ENCODE data around the gene HIPK3.
"Not testable (repeated sequence)": the region's sequence is repeated elsewhere in the genome, so short reads cannot be mapped to it uniquely, and the experiment has no call there.

Gene HIPK3

DNA sequence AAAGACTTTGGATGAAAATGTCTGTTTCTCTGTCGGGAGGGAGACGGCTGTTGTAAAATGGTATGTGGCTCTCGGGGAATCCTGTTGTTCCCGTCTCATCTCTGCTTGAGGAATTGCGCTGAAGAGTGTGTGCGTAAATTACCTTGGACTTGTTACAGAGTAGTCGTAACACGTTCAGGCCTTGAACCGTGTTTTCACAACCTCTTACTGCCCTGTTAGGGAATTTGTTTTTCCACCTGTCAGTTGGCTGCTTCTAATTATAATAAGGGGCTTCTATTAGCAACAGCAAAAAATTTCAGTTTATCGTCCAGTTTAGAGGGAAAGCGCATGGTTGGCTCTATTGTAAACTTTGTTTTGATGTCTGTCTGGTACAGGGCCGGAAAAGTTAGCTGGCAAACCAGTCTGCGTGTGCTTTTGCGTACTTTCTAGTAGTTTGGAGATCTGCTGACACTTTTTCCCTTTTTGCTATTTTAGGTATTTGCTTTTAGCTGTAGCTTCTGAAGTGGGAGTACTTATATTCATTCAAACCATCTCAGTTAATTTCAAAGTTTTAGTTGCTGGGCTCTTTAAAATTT is 1.5 kb downstream of the HIPK3 start:
- DNase-seq (ENCODE audit: low spot score) = no peak

DNA sequence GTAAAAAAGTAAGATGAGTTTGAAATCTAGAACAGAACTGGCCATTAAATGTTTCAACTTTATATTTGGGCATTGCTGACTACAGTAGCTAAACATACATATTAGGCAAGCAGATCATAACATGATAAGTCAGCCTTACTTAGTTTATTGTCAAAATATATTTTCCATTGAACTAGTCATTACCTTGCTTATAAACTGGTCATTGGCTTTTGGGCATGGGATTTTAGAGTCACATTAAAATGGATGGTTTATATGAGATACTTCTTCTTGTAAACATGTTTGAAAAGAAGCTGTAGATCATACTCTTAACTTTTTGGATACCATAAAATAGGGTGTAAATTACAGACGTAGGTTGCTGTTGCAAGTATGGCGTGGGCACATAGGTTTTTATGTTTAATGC is 2.7 kb downstream of the HIPK3 start:
- DNase-seq (ENCODE audit: low spot score) = no peak

DNA sequence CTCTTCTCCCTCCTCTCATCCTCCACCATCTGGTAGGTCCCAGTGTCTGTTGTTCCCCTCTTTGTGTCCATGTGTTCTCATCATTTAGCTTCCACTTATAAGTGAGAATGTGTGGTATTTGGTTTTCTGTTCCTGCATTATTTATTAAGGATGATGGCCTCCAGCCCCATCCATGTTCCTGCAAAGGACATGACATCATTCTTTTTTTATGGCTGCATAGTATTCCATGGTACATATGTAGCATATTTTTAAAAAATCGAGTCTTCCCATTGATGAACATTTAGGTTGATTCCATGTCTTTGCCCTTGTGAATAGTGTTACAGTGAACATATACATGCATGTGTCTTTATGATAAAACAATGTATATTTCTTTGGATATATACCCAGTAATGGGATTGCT is 4.2 kb downstream of the HIPK3 start:
- DNase-seq (ENCODE audit: low spot score) = not testable (repeated sequence)

DNA sequence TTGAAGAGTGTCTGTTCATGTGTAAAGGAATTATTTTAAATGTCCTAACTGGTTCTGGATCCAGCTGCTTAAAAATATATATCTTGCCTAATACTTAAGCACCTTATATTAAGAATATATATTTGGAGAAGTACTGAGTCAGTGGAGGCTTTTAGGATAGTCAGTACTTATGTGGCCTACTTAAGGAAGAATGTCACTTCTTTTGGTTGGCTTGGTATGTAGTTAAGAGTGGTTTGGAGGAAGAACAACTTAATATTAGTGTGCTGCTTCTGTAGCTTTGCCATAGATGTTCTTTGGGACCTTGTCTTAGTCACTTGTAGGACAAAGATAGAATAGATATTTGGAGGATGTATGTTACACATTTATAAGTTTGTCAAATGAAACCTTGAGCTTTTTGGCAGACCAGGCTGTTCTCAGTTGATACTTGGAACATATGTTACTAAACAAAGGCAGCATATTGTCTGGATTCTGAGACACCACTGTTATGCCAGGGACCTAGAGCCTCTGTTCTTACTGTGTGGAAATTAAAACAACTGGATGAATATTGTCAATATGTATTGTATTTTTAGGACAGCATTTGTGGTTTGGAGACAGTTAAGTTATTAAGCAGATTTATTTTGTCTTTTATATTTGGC is 4.9 kb downstream of the HIPK3 start:
- DNase-seq (ENCODE audit: low spot score) = no peak

DNA sequence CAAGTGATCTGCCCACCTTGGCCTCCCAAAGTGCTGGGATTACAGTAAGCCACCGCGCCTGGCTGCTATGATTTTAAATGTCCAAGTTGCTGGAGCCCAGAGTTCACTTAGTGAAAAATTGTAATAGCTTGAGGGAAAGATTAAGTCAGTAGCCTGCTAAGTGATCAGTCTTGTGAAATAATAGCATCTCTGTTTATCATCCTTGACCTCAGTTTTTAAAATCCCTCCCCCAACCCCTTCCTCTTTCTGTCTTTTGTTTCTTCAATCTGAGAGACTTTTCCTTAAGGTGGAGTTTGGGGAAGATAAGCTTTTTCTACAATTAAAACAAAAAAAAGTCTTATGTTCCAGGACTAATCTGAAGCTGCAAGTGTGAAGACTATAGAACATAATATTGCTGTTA is 6.4 kb downstream of the HIPK3 start:
- no peak for DNase-seq (ENCODE audit: low spot score)

DNA sequence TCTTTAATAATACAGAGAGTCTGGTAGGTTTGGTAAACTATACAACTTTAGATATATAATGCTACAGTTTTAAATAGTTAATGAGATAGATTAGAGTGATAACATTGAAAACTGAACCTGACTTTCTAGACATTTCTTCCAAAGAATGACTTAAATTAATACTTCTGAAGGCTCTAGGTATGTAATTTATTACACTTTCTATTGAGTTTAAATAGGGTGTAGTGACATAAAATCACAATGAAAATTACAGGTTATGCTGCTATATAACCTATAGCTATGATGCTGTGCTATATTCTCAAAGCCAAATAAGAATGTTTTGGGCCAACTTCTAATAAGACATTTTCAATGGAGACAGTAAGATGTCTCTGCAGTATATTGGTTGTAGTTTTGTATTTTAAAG is 7.7 kb downstream of the HIPK3 start:
- DNase-seq (ENCODE audit: low spot score) = no peak

DNA sequence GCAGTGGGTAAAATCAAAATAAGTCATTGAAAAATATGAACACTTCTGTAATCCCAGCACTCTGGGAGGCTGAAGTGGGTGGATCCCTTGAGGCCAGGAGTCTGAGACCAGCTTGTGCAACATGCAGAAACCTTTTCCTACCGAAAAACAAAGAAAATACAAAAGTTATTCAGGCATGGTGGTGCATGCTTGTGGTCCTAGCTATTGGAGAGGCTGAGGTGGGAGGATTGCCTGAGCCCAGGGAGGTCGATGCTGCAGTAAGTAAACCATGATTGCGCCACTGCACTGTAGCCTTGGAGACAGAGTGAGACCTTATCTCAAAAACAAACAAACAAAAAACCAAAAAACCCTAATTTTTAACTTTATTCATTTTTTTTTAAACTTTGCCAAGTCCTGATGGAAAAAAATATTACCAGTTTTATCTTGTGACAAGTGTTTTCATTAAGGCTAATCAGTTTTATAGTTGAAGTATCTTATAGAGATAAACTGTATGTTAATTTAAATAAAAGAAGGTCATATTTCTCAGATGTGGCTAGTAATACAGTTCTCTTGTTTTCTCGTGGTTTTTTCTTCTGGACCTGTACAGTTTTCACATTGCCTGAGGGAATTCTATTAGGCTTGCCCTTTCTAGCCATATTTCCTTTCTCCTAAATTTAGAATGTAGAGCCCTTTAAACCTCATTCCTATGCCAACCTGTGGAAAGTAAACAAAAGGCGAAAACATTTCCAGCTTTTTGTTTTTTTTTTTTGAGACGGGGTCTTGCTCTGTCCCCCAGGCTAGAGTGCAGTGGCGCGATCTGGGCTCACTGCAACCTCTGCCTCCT is 9.4 kb downstream of the HIPK3 start:
- no peak for DNase-seq (ENCODE audit: low spot score)

DNA sequence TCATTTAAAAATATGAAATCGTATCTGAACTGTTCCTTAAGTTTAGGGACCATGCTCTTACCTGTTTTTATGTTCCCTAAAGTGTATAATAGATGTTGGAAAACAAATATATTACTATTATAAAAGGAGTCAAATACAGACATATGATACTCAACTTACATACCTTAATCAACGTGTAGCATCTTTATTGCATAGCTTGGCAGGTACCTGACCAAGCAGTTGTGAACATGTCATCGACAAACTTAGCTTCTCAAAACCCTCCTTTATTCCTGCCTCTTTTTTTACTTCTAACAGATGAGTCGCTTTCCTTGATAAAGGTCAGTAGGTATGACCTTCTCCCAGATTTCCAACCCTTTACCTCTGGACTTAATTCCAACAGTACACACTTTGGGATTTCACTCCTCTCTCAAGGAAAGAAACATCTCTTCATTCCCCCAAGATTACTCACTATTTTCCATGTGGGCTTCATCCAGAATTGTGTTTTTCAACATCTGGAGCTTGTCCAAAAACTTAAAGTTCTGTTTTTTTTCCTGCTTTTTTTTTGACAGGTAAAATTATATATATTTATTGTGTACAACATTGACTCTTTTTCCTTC is 11.9 kb downstream of the HIPK3 start:
- no peak for DNase-seq (ENCODE audit: low spot score)

DNA sequence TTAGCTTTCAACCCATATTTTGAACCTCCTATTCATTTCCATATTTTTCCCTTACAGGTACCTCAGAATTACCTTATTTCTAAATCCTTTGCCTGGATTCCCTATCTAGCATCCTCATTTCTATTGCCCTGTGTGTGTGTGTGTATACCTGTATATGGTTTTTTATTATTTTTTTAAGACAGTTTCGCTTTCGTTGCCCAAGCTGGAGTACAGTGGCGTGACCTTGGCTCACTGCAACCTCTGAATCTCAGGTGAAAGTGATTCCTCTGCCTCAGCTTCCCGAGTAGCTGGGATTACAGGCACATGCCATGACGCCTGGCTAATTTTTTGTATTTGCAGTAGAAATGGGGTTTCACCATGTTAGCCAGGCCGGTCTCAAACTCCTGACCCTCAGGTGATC is 12.6 kb downstream of the HIPK3 start:
- DNase-seq (ENCODE audit: low spot score) = no peak

DNA sequence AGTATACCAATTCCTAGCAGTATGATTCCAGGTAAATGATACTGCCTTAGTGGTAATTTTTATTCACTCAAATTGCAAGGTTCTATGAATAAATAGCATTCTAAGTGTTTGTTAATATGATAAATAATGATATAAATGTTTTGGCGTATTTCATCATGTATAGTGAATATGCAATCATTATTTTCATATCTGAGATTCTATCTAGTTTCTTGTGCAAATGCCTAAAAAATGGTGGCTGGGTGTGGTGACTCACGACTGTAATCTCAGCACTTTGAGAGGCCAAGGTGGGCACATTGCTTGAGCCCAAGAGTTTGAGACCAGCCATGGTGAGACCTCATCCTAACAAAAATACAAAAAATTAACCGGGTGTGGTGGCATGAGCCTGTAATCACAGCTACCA is 13.9 kb downstream of the HIPK3 start:
- no peak for DNase-seq (ENCODE audit: low spot score)

DNA sequence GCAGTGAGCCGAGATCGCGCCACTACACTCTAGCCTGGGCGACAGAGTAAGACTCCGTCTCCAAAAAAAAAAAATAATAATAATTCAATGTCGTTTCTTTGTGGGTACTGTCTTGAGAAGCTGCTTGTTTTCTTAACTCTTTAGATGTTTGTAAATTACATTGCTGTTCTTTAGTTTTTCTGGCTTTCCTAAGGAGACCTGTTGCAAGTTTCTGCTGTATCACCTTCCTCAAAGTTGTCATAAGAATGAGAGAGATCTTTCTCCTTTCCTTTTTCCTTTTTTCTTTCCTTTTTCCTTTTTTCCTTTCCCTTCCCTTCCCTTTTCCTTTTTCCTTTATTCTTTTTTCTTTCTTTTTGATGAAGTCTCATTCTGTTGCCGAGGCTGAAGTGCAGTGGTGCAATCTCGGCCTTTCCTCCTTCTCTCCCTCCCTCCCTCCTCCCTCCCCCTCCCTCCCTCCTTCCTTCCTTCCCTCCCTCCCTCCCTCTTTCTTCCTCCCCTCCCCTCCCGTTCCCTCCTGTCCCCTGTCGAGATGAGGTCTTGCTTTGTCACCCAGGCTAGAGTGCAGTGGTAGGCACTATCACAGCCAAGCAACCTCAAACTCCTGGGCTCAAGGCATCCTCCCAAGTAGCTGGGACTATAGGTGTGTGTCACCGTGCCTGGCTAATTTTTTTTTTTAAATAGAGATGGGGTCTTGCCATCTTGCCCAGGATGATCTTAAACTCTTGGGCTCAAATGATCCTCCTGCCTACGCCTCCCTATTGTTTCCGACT is 15.3 kb downstream of the HIPK3 start:
- DNase-seq (ENCODE audit: low spot score) = no peak

DNA sequence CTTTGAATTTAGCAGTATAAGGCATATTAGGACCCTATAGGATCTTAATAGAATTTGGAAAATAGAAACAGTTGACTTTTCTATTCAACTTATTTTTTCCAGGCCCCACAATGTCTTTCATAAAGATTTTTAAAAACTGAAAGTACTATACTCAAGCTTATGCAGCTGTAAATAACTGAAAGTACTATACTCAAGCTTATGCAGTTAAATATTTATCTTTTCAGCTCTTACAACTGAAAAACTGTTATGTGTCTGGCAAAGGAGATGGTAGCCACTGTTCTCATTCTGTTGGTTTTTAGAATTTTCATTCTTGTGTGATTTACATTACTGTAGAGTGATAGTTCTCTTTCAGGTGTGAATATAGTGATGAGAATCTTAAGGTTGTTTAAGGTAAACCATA is 16.5 kb downstream of the HIPK3 start:
- no peak for DNase-seq (ENCODE audit: low spot score)

DNA sequence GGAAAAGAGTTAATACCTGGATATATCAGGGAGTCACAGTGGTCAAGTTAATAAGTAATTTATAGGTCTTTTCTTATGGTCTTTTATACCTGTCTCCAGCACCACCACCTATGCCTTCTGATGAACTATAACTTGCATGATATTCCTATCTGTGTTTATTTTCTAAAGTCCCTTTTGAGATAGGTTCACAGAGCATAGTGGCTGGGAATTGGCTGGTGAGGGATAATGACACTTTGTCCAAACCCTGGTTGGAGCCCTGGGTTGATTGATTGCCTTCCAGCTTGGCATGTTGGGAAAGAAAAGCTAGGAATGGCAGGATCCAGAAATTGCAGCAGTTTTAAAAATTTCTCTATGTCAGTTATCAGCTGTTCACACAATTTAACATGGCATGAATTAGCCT is 23.2 kb downstream of the HIPK3 start:
- DNase-seq (ENCODE audit: low spot score) = no peak

DNA sequence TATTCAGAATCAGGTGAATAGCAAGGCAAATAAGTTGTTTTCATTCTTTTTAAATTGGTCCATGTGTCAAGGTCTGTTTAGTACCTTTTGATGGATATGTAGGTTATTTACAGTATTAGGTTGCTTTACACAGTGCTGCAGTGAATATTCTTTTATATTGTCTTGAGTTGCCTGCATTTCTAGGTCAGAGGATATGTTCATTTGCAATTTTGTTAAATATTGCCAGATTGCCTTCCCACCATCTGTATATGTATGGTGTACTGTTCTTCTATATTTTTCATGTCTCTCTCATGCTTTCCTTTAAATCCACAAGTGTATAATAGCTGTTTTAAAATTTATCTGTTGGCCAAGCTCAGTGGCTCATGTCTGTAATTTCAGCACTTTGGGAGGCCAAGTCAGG is 24.6 kb downstream of the HIPK3 start:
- no peak for DNase-seq (ENCODE audit: low spot score)

DNA sequence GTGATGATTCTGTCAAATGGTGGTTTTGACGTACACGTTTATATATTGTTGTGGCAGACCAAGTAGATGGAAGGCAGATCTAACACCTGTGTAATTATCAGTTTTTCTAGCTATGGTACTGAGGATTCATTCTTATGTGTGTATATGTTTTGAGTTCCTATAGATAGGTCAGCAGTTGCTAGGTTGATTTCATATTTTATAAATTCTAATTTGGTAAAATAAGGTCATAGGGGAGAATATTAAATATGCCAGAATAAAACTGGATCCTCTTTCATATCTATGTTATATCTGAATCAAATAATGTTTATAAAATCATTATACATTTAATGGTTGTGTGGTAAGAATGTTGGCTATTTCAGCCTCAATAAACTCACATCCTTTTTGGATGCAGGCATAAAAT is 27.6 kb downstream of the HIPK3 start:
- DNase-seq (ENCODE audit: low spot score) = no peak

DNA sequence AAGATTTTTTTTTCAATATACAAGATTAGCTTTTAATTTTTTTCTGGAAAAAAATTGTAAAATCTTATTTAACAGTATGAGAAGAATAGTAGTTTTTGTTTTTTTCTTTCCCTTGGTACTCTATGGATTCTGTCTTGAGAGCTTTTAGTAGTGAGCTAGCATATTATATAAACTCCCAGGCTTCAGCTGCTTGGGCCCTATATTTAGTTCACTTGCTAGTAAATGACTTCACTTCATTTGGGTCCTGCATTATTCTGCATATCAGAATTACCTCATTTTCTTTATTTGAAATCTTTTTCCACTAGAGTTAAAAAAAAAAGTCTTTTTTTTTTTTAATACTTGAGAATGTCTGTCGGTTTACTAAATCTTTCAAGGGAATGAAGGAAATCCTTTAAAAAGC is 33.1 kb downstream of the HIPK3 start:
- no peak for DNase-seq (ENCODE audit: low spot score)

DNA sequence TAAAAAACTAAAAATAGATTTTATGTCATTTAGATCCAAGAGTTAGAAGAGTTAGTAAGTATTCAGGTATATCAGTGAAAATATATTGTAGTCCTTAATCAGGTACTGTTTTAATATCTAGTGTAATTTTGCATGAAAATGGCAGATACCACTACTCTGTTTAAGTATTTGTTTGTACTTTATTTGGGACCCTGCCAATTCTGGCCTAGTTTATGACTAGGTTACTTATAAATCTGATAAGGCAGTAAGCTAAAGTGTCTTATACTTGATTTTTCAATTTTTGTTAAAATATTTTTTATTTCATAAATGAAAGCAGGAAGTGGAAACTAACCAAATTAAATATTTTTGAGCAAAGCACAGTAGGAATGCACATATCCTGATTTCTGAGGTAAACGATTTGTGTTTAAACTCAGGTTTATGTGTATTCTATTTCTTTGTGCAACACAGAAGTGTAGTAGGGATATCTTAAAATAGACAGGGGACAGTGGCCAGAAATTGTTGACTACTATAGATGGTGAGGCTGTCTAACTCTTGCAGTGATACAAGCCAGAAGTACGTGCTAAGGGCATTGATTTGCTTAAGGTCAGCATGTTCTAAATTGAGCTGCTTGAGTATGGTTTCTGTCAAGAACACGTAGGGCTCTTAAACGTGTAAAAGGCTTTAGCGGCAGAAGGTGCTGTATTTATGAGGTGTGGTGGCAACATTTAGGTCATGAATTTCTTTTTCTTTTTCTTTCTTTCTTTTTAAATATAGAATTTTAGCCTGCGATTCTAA is 34.0 kb downstream of the HIPK3 start:
- DNase-seq (ENCODE audit: low spot score) = no peak

DNA sequence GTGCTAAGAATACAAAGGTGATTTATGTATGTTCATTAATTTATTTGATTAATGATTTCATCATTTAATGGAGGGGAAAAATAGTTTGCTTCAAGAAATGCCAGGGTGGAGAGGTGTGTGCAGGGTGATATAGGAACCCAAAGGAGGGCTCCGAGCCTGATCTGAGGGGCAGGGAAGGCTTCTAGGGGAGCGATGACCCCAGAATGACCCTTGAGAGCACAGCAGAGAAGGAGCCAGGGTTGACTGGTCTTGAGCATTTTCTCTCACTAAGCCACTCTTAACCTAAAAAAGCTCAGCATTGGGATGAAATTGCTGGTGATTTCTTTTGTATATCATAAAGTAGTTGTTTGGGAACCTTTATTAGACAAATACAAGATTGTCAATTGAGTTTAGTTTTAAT is 35.1 kb downstream of the HIPK3 start:
- DNase-seq (ENCODE audit: low spot score) = no peak

DNA sequence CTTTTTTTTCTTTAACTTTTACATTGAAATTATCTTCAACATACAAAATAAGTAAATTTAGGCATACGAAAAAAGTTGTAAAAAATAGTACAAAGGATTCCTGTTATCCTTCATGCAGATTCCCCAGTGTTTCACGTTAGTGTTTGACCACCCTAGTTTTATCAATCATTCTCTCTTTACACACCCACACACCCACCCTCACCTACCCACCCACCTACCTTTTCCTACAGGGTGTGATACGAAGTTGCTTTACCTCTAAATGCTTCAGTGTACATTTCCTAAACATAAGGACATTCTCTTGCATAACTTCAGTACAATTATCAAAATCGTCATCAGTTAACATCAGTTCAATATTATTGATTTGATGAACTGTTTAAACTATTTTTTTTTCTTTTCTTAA is 37.0 kb downstream of the HIPK3 start:
- DNase-seq (ENCODE audit: low spot score) = no peak

DNA sequence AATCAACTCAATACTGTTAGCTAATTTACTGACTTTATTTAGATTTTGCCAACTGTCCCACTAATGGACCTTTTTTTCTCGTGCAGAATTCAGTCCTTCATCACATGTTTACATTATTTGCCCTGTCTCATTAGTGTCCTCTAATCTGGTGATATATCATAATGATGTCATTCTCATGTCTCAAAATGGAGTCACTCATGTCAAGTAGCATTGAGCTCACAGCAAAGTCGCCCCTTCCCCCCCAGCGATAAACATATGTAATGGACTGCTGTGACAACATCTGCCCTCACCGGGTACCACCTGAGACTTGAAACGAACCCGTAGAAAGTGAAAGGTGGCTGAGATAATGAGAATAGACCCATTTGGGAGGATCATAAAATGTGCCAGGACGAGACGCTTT is 37.6 kb downstream of the HIPK3 start:
- DNase-seq (ENCODE audit: low spot score) = no peak

DNA sequence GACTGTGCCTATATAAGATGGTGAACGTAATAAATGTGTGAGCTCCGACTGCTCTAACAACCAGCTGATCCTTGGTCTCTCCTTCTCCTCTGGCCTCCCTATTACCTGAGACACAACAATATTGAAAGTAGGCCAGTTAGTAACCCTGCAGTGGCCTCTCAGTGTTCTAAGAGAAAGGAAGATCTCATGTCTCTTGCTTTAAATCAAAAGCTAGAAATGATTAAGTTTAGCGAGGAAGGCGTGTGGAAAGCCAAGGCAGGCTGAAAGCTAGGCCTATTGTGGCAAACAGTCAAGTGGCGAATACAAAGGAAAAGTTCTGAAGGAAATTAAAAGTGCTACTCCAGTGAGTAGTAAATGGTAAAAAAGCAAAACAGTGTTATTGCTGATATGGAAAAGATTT is 39.5 kb downstream of the HIPK3 start:
- no peak for DNase-seq (ENCODE audit: low spot score)

DNA sequence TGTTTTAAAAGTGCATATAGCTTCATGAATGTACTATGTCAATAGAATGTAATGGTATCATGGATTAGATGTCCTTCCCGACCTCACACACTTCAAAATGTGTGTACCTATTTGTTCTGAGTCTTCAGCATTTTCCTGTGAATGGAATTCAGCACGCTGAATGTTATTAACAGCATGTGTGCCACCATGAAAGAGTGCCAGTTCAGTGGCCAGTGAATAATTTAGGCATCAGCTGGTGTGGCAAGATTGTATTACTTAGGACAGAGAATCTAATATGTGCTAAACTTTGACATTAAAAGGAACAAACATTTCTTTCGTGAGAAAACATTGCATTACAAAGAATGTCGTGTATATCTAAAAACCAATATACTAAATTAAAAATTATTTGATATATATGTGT is 46.4 kb downstream of the HIPK3 start:
- no peak for DNase-seq (ENCODE audit: low spot score)

All from AG08396 (cell line).